AG04449 (cell line): ENCODE results near the gene KCTD17.

Experiments
- CTCF ChIA-PET: fragments of 350-600 bp; formaldehyde crosslinking; extraction: SDS; loops from one replicate; lab custom pipeline; 2021; ENCODE audit warnings: antibody characterized with exemption; lab: Yijun Ruan, JAX
- POLR2A ChIA-PET: fragments of 400-600, 350-600 bp; formaldehyde crosslinking; extraction: SDS; loops from one replicate; lab custom pipeline; 2020; ENCODE audit warnings: antibody characterized with exemption, inconsistent platforms; lab: Yijun Ruan, JAX
- DNase-seq: peaks from one replicate; pipeline ENCODE4 v3.0.0-alpha.2; 2010; ENCODE audit warnings: low read depth, low spot score
- H3K4me3 ChIP-seq: 2 replicates; pipeline ENCODE4 v1.5.1; 2011; ENCODE audit warnings: low read depth, mild to moderate bottlenecking, control low read depth, low read length
- TF ChIP-seq, protein P1 (sequence below): IDR thresholded peaks from one replicate; pipeline ENCODE4 v1.5.1; 2011; ENCODE audit warnings: mild to moderate bottlenecking, moderate library complexity, low read length, control low read depth, inconsistent platforms; ENCODE audit not compliant: insufficient read depth; ENCODE audit errors: missing control alignments

The KCTD17 gene

GRCh38 chr22:37022483-37023337 is 28.8 kb upstream of the KCTD17 start:
- POLR2A ChIA-PET, result interaction anchor here (1.3 kb wide), 1 partner anchor 10 kb away, joined by 4 read pairs; no protein-coding TSS in a partner anchor
- CTCF ChIA-PET, result interaction anchor here (0.7 to 6.0 kb wide), 12 partner anchors 9 to 177 kb away, joined by 3 to 65 read pairs (median 4); no protein-coding TSS in a partner anchor
- no peak overlapping the region for H3K4me3 ChIP-seq
- DNase-seq, result no peak
- TF ChIP-seq, protein P1, sequence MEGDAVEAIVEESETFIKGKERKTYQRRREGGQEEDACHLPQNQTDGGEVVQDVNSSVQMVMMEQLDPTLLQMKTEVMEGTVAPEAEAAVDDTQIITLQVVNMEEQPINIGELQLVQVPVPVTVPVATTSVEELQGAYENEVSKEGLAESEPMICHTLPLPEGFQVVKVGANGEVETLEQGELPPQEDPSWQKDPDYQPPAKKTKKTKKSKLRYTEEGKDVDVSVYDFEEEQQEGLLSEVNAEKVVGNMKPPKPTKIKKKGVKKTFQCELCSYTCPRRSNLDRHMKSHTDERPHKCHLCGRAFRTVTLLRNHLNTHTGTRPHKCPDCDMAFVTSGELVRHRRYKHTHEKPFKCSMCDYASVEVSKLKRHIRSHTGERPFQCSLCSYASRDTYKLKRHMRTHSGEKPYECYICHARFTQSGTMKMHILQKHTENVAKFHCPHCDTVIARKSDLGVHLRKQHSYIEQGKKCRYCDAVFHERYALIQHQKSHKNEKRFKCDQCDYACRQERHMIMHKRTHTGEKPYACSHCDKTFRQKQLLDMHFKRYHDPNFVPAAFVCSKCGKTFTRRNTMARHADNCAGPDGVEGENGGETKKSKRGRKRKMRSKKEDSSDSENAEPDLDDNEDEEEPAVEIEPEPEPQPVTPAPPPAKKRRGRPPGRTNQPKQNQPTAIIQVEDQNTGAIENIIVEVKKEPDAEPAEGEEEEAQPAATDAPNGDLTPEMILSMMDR, result no peak

DNA sequence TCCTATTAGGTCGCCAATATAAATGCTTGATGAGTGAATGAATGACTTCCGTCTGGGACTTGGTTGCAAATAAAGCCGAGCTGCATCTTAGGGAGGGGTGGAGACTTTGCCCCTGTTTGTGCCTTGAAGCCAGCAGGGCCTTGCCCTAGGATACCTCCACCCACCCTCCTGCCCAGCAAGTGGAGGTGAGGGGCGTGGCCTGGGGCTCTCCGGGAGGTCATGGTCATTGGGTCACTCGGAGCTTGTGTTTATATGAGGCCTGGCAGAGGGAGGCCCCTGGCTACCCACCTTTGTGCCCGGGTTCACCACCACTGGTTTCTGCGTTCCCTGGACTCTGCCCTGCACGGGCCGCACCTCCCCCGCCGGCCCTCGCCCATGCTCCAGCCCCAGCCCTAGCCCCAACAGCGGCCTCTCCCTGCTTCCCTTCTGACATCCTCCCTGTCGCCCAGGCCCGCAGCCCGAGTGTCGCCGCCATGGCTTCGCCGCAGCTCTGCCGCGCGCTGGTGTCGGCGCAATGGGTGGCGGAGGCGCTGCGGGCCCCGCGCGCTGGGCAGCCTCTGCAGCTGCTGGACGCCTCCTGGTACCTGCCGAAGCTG is 27.7 kb upstream of the KCTD17 start:
- POLR2A ChIA-PET, result interaction anchor here (1.3 kb wide), 1 partner anchor 9 kb away, joined by 4 read pairs; no protein-coding TSS in a partner anchor
- DNase-seq, result no peak

DNA sequence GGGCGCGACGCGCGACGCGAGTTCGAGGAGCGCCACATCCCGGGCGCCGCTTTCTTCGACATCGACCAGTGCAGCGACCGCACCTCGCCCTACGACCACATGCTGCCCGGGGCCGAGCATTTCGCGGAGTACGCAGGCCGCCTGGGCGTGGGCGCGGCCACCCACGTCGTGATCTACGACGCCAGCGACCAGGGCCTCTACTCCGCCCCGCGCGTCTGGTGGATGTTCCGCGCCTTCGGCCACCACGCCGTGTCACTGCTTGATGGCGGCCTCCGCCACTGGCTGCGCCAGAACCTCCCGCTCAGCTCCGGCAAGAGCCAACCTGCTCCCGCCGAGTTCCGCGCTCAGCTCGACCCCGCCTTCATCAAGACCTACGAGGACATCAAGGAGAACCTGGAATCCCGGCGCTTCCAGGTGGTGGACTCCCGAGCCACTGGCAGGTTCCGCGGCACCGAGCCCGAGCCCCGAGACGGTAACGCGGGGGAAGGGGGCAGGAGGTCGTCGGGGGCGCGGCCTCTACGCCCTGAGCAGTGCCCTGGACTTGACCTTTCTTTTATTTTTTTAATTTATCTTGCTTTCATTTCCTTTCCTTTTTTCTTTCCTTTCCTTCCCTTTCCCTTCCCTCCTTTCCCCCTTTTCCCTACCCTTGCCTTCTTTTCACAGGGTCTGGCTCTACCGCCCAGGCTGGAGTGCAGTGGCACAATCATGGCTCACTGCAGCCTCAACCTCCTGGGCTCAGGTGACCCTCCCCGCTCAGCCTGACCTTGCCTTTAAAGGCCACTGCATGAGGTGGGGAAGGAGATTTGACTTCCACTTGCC is 27.0 kb upstream of the KCTD17 start:
- ChIA-PET CTCF (interaction anchor here (1.7 to 6.0 kb wide), 3 partner anchors 20 to 175 kb away, joined by 5 to 46 read pairs (median 5); partner anchors contain the start of gene KCTD17), POLR2A (no interaction called here)
- TF ChIP-seq, protein P1, result no peak
- DNase-seq, result no peak
- no peak overlapping the region for H3K4me3 ChIP-seq

More for the DNA sequence above, 27.7 kb upstream of the KCTD17 start:
- no peak overlapping the region for H3K4me3 ChIP-seq
- CTCF ChIA-PET, result interaction anchor here (4.2 to 6.0 kb wide), 2 partner anchors 8 to 20 kb away, joined by 46 to 65 read pairs; no protein-coding TSS in a partner anchor
- TF ChIP-seq, protein P1, result no peak

DNA sequence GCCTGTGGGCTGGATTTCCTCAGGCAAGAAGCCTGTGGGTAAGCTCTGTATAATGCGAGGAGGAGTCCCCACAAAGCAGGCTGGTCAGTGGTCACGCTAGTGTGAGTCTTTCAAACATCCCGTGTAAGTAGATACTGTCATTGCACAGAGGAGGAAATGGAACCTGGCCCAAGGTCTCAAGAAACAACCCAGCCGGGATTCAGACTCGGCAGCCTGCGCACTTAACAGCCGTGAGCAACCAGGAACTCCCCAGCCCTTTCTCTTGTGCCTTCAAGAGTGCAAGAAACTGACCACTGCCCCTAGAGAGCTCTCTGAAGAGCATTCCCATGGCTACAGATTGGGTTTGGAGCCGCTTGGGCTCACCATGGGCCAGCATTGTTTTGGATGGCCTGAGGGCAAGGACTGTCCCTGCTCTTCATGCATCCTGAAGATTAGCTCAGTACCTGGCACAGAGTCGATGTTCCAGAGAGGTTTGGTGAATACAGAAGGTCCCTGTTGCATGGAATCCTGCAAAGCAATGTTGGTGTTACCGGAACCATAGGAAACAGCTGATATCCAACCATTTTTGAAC is 26.0 kb upstream of the KCTD17 start:
- ChIA-PET POLR2A (interaction anchor here (1.1 kb wide), 1 partner anchor 12 kb away, joined by 3 read pairs; no protein-coding TSS in a partner anchor), CTCF (interaction anchor here (1.7 to 6.0 kb wide), 3 partner anchors 19 to 174 kb away, joined by 5 to 46 read pairs (median 5); partner anchors contain the start of gene KCTD17)
- no peak for DNase-seq
- TF ChIP-seq, protein P1, result no peak
- no peak overlapping the region for H3K4me3 ChIP-seq

- TF ChIP-seq, protein P1, result no peak
- H3K4me3 ChIP-seq, result no peak overlapping the region
- ChIA-PET CTCF (interaction anchor here (1.7 to 2.2 kb wide), 2 partner anchors 25 to 173 kb away, joined by 5 read pairs; partner anchors contain the start of gene KCTD17), POLR2A (interaction anchor here (1.1 kb wide), 1 partner anchor 11 kb away, joined by 3 read pairs; no protein-coding TSS in a partner anchor)
- DNase-seq, result no peak
These were observed 25.2 kb upstream of the KCTD17 start for GRCh38 chr22:37026325-37026724.
